HuH-7 (cell line): ENCODE data around the gene LIX1L.

Source experiments
- DNase-seq: peaks from one replicate; pipeline ENCODE4 v3.0.0; 2011; ENCODE audit warnings: low spot score

LIX1L gene

DNA sequence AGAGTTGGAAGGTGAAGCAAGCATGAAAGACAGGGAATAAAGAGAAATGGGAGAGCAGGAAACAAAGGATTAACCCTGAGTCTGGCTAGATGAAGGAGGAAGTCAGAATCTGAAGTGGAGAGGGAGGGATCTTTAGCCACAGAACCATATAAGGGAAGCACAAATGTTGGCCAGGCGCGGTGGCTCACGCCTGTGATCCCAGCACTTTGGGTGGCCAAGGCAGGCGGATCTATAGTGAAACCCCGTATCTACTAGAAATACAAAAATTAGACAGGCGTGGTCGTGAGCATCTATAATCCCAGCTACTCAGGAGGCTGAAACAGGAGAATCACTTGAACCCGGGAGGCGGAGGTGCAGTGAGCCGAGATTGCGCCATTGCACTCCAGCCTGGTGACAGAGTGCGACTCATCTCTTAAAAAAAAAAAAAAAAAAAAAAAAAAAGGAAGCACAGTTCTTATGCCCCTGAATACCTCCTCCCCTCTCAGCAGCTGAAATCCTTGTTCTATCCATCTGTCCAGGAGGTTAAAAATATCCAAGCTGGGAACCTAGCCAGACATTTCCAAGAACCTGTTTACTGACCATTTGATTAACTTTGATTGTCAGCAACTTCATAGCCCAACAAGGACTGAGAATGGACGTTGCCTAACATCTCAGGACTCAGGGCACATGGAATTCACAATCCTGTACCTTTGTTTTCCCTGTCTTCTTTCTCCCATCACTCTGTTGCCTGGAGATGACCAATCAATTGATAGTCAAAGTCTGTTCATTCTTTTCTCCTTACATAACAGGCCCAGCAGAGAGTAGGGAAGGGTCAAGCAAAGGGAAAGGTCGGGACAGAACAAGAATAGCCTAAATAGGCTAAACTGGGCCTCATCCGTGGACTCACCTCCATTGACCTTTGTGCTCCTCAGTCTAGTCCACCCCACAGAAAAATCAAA, 28.0 kb upstream of the LIX1L start:
- DNase-seq: no peak

DNA sequence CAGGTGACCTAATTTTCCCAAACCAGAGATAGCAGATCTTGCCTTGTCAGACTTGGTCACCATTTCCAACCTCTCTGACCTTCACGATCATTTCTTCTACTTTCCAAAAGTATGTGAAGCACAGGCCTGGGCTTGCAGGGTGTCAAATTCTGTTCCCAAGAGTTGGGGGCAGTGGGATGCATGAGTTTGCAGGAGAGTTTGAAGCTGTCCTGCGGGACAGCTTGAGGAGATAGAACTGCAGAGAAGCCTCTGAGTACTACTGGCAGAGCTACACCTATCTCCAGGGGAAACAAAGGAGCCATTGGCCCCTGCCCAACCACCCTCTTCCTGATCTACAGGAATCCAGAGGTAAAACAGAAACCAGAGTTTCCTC, 27.3 kb upstream of the LIX1L start:
- DNase-seq: no peak

DNA sequence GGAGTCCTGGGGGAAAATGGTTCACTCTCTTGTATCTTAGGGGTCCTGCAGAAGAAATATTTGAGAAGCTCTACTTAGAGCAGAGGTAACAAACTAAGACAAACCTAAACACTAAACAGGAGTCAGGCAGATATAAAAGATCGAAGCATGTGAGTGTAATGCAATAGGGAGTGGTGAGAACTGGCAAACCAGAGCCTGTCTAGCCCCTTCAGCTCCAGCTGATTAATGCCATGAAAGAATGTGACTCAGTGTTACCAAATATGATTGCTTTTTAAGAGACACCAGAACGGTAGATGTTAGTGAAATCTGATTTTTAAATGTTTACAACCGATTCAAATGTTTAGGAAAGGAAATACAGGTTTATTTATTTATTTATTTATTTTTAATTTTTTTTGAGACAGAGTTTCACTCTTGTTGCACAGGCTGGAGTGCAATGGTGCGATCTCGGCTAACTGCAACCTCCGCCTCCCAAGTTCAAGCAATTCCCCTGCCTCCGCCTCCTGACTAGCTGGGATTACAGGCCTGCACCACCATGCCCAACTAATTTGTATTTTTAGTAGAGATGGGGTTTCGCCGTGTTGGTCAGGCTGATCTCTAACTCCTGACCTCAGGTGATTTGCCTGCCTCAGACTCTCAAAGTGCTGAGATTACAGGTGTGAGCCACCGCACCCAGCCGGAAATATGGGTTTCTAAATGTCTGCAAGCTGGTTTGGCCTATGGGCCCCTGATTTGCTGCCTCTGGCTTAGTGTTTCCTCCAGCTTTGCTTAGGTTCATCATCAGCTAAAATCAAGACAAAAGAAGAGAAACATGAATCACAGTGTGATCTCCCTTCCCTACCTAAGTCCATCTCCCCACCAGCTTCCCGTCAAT, 26.4 kb upstream of the LIX1L start:
- DNase-seq: no peak

DNA sequence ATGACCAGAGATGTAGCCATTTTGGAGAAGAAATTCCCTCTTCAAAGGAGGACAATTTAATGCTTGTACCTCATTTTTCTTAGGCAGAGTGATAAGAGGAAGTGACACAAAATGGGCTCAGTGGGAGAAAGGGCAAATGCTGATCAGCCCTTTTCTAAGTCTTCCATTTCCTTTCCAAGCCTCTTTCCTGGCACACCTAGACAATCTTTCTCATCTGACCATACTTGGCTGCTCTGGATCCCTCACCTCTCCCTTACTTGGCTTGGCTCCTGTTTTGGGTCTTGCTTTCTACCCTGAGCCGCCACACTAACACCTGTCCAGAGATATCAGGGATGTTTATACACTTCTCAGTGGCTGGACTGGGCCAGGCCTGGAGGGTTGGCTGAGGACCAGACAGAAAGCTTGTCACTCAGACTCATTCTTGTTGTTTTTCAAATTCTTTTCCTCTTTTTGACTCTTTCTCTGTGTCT, 25.4 kb upstream of the LIX1L start:
- DNase-seq: no peak

DNA sequence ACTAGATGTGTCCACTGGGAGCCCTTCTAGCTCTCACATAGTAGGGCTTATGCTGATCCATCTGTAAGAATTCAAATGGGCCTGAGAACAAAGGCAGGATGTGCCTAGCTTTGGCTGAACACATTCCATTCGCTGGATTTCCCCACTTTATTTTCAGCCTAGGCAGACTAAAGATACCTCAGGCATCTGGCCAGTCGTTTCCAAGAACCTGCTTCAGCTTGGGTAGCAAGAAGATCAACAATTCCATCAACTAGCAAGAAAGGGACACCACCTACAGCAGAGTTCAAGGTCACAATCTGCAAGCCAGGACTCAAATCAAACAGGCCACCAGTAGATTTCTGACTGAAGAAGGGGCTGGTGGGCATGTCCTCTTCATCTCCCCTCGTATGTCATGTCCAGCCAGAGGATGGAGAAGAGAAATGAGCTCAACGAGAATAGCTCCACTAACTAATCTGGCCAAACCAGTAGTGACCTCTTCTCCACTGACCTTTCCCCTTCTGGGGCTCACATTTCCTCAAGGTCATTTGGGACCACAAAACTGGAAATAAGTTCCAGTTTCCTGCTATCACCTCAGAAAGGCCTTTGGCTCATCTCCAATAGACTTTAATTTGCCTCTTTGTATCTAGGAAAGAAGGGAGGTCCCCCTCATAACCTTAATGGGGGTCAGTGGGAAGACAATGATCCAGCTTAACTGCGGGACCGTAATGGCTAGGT, 24.4 kb upstream of the LIX1L start:
- no peak for DNase-seq

DNA sequence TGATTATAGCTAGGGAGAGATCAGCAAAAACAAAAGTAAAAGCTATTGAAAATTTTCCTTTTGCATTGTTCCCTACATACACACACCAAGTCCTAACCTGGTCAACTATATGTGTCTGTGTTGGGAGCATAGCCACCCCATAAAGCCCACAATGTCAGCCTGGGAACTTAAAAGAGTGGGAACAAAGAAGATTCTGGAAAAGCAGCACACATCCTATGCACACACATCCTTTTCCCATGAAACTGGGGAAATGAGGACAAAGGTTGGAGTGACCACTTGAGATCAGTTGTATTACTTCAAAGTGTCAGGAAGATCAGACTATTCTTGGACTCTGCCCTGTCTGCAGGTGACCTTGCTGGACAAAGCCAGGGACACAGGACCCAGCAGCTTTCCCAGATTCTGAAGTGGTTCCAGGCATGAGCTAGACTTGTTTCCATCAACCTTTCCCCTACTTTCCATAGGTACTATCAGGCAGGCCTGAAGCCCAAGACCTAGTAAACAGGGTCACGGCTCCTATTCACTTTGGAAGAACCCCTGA, 22.7 kb upstream of the LIX1L start:
- DNase-seq: no peak

DNA sequence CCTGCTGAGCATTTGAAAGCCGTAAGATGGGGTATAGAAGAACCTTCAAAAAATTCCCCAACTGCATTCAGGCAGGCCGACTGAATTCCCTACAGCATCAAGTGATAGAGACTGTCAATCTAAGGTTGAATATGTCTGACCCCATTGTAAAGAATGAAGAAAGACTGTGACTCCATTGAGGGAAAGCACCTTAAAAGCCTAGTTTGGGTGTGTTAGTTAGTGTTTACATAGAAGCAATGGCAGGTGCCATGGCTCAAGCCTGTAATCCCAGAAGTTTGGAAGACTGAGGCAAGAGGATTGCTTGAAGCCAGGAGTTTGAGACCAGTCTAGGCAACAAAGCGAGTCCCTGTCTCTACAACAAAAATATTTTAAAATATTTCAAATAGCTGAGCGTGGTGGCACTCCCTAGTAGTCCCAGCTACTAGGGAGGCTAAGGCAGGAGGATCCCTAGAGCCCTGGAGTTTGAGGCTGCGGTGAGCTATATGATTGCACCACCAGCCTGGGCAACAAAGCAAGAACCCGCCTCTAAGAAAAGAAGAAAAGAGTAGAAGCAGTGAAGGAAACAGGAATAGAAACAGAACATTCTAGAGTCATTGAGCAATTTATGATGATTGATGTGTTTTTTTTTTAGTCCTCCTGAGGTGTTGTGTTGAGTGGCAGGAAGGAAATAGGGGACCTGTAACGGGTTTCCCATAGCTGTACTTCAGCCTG, 22.1 kb upstream of the LIX1L start:
- DNase-seq: no peak

DNA sequence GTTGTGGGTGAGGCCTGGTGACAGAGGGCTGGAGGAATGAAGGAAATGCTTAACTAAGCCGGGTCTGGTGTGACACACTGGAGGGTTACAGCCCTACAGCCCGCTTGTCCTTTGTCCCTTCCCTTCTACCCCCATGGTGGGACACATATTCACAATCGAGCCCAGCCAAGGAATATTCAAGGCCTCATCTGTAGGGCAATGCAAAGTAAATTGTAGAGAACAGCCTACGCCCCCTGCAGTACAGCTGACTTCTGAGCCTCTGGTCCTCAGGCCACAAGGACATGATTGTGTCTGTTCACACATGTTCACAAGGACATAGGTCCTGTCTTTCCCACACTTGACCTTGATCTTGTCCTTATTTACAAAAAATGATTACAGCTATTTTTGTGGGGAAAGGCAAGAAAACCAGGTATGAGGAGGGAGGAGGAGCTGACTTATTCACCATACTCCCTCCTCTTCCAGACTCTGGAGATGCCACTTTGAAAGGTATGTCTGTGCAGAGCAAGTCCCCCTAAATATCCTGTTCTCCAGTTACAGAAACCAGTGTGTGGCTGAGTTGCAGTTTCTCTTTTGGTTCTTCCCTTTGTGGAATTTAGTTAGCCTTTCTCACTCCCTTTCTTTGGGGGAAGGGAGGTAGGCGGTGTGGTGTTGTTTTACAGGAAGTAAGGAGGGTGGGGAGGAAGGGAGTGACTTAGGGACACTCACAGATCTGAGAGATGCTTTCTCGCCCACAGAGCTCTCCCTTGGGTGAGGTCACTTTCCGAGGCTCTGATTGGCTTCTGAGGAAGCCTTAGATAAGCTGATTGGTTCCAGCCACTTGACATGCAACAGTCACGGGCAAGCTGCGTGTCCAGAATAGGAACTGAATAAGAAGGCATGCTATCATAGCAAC, 21.3 kb upstream of the LIX1L start:
- DNase-seq: no peak

DNA sequence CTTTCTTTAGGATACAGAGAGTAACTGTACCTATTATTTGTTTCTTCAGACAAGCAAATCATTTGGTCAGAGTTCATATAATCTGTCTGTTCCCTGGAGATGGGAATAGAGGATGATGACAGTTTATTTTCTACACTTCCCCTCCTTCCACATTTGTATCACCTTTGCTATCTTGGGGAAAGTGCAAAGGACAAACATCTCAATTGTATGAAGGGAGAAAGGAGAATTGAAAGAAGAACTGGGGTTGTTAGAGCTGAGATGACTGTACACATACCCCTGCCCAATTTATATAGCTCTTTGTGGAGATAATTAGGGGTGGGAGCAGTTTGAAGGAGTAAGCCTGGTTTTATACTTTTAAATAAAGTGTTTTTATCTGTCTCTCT, 20.6 kb upstream of the LIX1L start:
- no peak for DNase-seq

DNA sequence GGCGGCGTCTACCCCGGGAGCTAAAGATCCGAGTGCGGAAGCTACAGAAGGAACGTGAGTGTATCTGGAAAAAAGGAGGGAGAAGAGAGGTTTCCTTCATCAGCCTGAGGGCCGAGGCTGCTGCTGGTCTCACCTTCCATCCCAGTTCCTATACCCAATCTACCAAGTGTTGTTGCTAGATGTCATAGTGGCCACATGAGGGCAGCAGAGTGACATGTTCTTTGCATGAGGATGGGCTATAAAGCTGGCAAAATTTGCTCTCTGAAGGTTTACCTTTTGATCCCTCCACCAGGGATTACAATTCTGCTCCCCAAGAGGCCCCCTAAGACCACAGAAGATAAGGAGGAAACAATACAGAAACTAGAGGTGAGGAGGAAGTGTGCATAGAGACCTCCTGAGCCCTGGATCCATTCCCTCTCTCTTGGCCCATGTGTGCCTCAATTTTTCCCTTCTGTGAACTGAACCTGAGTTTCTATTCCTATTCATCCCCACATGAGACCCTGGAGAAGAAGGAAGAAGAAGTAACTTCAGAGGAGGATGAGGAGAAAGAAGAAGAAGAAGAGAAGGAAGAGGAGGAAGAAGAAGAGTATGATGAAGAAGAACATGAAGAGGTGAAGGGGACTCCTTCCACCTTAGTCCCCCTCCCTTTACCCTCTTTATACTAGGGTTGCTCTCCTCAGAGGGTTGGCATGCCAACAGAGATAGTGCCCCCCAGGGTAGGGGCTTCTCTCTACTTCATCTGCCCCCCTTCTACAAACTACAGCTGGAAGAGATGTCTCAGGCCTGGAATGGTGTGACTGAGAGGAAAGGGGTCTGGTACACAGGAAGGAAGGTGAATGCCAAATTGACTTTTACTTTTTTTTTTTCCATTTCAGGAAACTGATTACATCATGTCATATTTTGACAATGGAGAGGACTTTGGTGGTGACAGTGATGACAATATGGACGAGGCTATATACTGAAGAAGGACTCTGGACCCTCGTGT, 20.0 kb upstream of the LIX1L start:
- peak; percentile 80 for DNase-seq

DNA sequence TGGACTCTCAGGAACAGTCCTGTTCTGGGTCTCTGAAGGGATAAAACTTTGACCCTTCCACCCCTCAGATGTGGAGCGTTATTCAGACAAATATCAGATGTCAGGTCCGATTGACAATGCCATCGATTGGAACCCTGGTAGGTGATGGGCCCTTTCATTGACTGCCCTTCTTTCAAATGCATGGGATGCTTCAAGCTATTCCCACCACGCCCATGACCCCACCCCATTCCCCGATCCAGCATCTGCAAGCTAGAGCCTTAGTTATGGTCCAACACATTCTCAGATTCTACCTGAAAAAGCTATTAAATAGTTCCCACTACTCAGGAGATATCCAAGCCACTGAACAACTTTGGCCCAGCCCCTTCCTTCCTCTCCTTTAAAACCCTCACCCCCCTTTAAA, 19.2 kb upstream of the LIX1L start:
- no peak for DNase-seq

DNA sequence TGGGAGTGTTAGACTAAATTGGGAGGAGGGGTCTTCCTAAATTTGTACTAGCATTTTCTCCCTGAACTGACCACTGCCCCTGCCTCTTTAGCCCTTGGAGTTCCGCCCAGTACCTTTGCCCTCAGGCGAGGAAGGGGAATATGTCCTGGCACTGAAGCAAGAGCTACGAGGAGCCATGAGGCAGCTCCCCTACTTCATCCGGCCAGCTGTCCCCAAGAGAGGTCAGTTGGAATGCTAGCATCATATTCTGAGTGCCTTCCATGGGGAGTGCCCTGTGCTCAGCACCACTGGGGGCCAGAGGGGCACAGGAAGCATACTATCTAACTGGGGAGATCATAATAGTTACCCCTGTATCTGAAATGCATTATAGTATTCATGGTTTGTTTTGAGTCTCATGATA, 17.4 kb upstream of the LIX1L start:
- no peak for DNase-seq

DNA sequence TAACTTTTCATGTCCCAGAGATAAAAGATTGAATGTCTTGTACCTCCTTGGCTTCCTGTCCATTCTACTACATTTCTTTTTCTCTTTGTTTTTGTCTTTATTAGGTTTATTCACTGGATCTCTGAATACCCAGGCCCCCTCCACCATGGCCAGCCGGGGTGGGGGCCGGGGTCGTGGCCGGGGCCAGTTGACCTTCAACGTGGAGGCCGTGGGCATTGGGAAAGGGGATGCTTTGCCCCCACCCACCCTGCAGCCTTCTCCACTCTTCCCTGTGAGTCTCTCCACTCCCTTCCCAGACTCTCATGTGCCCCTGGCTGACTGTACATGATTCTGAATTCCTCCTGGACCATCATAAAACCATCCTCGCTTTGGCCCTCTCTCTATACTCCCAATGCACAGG, 16.9 kb upstream of the LIX1L start:
- no peak for DNase-seq

DNA sequence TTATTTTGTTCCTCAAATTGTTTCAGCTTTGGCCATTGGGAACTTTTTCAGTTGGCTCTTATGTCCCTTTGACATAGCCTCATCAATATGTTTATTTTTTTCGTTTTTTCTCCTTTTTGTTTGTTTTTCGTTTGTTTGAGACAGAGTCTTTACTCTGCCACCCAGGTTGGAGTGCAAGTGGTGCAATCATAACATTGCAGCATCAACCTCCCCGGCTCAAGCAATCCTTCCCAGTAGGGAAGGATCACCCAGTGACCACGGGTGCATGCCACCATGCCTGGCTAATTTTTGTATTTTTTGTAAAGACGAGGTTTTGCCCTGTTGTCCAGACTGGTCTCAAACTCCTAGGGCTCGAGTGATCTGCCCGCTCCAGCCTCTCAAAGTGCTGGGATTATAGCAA, 14.8 kb upstream of the LIX1L start:
- no peak for DNase-seq

DNA sequence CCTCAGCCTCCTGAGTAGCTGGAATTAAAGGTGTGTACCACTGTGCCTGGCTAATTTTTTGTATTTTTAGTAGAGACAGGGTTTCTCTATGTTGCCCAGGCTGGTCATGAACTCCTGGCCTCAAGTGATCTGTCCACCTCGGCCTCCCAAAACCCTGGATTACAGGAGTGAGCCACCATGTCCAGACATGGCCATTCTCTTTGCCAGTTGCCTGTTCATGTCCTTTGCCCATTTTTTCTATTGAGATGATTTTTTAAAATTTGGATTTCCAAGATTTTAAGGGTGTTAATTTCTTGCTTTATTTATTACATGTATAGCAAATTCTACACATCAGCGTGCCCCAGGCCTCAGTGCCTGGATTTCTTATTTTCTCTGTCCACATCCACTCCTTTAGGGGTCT, 9.5 kb upstream of the LIX1L start:
- no peak for DNase-seq

DNA sequence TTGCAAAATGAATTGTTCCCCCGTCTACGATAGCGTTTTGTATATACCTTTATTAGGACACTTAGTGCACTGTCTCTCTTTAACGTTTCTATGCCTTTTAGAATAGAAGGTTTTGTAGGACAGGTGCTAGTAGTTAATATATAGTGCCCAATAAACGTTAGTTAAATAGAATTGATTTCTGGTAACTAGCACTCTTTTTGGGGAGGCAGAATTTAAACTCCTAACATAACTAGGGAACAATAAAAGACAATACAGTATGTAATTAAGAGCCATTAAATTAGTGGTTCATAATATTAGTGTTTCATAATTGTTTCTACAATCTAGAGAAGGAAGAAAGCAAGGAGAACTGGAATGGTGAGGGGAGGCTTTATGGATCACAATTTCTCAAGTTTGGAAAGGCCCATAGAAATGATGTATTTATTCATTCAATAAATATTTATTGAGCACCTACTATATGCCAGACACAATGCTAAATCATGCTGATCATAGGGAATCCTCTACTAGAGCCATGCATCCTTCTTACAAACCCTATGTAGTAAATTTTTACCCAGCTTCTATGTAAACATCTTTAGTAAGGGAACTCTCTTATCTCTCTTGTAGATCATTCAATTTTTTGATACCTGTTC, 7.4 kb upstream of the LIX1L start:
- no peak for DNase-seq

DNA sequence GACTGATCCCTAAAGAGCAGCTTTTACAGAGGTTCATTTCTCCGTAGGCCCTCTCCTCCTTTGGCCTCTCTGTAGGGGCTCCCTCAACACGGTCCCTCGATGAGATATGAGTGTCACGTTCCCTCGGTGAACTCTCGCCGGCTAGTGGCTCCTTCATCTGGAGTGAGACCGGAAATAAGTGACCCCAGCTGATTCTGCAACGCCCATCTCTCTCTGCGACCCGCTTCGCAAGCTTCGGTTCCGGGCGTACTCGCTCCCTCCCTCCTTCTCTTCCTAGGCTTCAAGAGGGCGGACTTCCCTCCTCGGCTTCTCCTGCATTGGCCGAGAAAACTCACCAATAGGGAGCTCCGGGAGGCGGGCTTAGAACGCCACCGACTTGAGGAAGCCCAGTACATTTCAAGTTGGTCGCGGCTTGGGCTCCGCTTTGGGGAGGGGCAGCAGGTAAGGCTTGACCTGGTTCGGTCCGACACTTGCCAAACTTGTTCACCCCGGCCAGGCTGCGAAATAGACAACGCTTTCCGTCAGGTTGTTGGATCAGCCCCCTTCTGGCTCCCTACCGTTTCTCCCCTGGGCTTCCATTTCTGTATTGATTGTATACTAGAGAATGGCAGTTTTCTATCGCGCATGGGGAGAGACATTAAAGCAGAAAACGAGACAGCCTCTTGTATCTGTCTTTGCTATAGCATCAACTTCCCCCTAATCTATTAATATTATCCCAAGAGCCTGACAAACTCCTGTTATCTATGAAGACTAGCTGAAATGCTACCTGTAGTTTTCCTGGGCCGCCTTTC, 6.7 kb upstream of the LIX1L start, which contains the start of the genes ANKRD34A and POLR3GL:
TSS of gene ANKRD34A (minus strand) at position 248 of the 791 bp plus-strand sequence. CDS start 2,816 bp downstream, outside the sequence.
TSS of gene POLR3GL (plus strand) at position 363 of the 791 bp plus-strand sequence. CDS start 10,176 bp downstream, outside the sequence.
- peak; percentile 84 for DNase-seq
